ENCODE measurements around the gene VIPR1. TPM values are rescaled to one million over a fixed set of nuclear protein-coding genes. Genes with fewer than 3 reads are reported as not detected.

Gene VIPR1
- total RNA-seq, 1 experiment from 2014 or later, result 9.4 TPM

- TF ChIP-seq ZNF219 (CRISPR knock-in tag; IDR thresholded peaks at IDR 0.05; ENCODE audit: borderline replicate concordance) (no peak), PRDM15 (CRISPR knock-in tag; IDR thresholded peaks at IDR 0.05) (0 out of 2 replicates have a peak, but pooled peaks have one; percentile 14), TEAD1 (CRISPR knock-in tag; IDR thresholded peaks at IDR 0.05) (peak; percentile 53; the same call in 1 of the 2 replicates), NFYB (CRISPR knock-in tag; conservative IDR thresholded peaks at IDR 0.05; ENCODE audit: low read depth) (peak; percentile 86), ARID4B (CRISPR knock-in tag; IDR thresholded peaks at IDR 0.05; ENCODE audit: borderline replicate concordance) (0 out of 2 replicates have a peak, but pooled peaks have one; percentile 52), E2F5 (CRISPR knock-in tag; IDR thresholded peaks at IDR 0.05) (peak; percentile 98), HMGXB4 (CRISPR knock-in tag; IDR thresholded peaks at IDR 0.05) (peak; percentile 74), CBFB (CRISPR knock-in tag; IDR thresholded peaks at IDR 0.05; ENCODE audit: low read depth) (no peak), SOX15 (CRISPR knock-in tag; IDR thresholded peaks at IDR 0.05) (no peak), MLX (CRISPR knock-in tag; IDR thresholded peaks at IDR 0.05) (no peak), FOXK1 (CRISPR knock-in tag; IDR thresholded peaks at IDR 0.05) (peak; percentile 54), FOXP4 (CRISPR knock-in tag; IDR thresholded peaks at IDR 0.05) (peak; percentile 30; the same call in 1 of the 2 replicates), FOXP1 (CRISPR knock-in tag; IDR thresholded peaks at IDR 0.05; ENCODE audit: borderline replicate concordance) (peak; percentile 83), GTF2I (CRISPR knock-in tag; conservative IDR thresholded peaks at IDR 0.05) (no peak), ZBTB43 (CRISPR knock-in tag; IDR thresholded peaks at IDR 0.05) (no peak), ESRRA (CRISPR knock-in tag; IDR thresholded peaks at IDR 0.05; ENCODE audit: borderline replicate concordance) (peak; percentile 73; the same call in 1 of the 2 replicates)
Observed at GRCh38 chr3:42581709-42582473, 79.4 kb downstream of the VIPR1 start, which contains the start of gene SEC22C (continued).
